Spleen (tissue), 11 donors: Measurements from ENCODE around the gene SENP1. TPM values are rescaled to one million over a fixed set of nuclear protein-coding genes. Genes with fewer than 3 reads are reported as not detected.

Experiments used
- DNase-seq: peaks from one replicate; pipeline ENCODE4 v3.0.0-alpha.2; 2020
- H3K27ac ChIP-seq, 8 donors: fragments of 200-600 bp; sonication (generic) in 7 of 8; 1 replicate in 4 of 8; 2 replicates in 4 of 8; pipeline versions ENCODE4 v1.5.0 to v1.8.0; 2016 to 2021; ENCODE audit warnings: inconsistent platforms in 4 of 8, mild to moderate bottlenecking in 4 of 8, moderate library complexity in 1 of 8
- H3K27me3 ChIP-seq, 7 donors: fragments of 200-600 bp; sonication (generic) in 6 of 7; replicated peaks in 1 of 7; 1 replicate in 4 of 7; 2 replicates in 3 of 7; pipeline versions ENCODE4 v1.5.0 to v1.8.0; 2016 to 2021; ENCODE audit warnings: inconsistent platforms in 3 of 7, mild to moderate bottlenecking in 1 of 7
- H3K36me3 ChIP-seq, 6 donors: fragments of 200-600 bp; sonication (generic) in 5 of 6; 1 replicate in 4 of 6; 2 replicates in 2 of 6; pipeline versions ENCODE4 v1.5.0 to v1.8.0; 2016 to 2021; ENCODE audit warnings: inconsistent platforms in 2 of 6
- H3K4me1 ChIP-seq, 6 donors: fragments of 200-600 bp; sonication (generic) in 5 of 6; 1 replicate in 3 of 6; 2 replicates in 3 of 6; pipeline versions ENCODE4 v1.5.0 to v1.8.0; 2016 to 2021; ENCODE audit warnings: inconsistent platforms in 3 of 6
- H3K4me3 ChIP-seq, 8 donors: fragments of 200-600 bp; sonication (generic) in 7 of 8; 1 replicate in 4 of 8; 2 replicates in 4 of 8; pipeline versions ENCODE4 v1.5.0 to v1.8.0; 2016 to 2021; ENCODE audit warnings: inconsistent platforms in 4 of 8, mild to moderate bottlenecking in 4 of 8, moderate library complexity in 2 of 8
- H3K9me3 ChIP-seq, 8 donors: fragments of 200-600 bp; sonication (generic) in 7 of 8; 1 replicate in 4 of 8; 2 replicates in 4 of 8; pipeline versions ENCODE4 v1.5.0 to v1.8.0; 2016 to 2021; ENCODE audit warnings: inconsistent platforms in 4 of 8
- CTCF ChIP-seq, 11 experiments: fragments of 200-600 bp in 7 of 11; fragments of 450-650 bp in 4 of 11; sonication (generic) in 4 of 11; IDR thresholded peaks in 8 of 11; conservative IDR thresholded peaks in 3 of 11; 1 replicate in 7 of 11; 2 replicates in 4 of 11; pipeline versions ENCODE4 v1.4.0 to v1.8.0; 2016 to 2021; ENCODE audit warnings: antibody characterized with exemption in 11 of 11, inconsistent platforms in 4 of 11, mild to moderate bottlenecking in 1 of 11
- POLR2A ChIP-seq, 3 donors: fragments of 450-650 bp; IDR thresholded peaks; one replicate each; pipeline ENCODE4 v1.5.1; 2017; ENCODE audit warnings: antibody characterized with exemption in 3 of 3, mild to moderate bottlenecking in 1 of 3
- POLR2AphosphoS5 ChIP-seq, 3 donors: sonication (generic); formaldehyde crosslinking; IDR thresholded peaks; one replicate each; pipeline ENCODE4 v1.5.1; 2017; ENCODE audit warnings: antibody characterized with exemption in 3 of 3
- WGBS, 5 donors: extraction: QIAGEN DNeasy Blood & Tissue Kit in 3 of 5; methylation state at CpG; one replicate each; pipeline versions ENCODE4 v1.1.5 to v1.1.7; 2013 to 2018; 5-methylcytosine and 5-hydroxymethylcytosine counted together
- intact Hi-C: fragments of 100-400 bp; cut with DNase I; formaldehyde crosslinking; loops from one replicate; pipeline ENCODE4 v1.15.0; 2023; ENCODE audit warnings: low total_unique reads
- polyA plus RNA-seq, 3 donors: library from polyadenylated mRNA; stranded (reverse); fragments of 200-250 nt; gene quantifications; one replicate each; pipeline ENCODE4 v1.2.1, GENCODE V29; 2013
- total RNA-seq, 7 donors: library from RNA; depleted of rRNA in 3 of 7; stranded (reverse); fragments of >200 nt in 3 of 7; fragmentation: NEBNext Ultra II Directional in 4 of 7; extraction: Animal tissue kit (Norgen Biotek cat#: 25700) in 4 of 7; gene quantifications; one replicate each; pipeline versions ENCODE4 v1.1.0 to v1.2.1, GENCODE V29; 2016 to 2021
- donor health status: healthy with polysubstance abuse.
- donor health status: DM: no; HTN: no; CAD: no; lungs with moderate emphysema.
- donor health status: DM: no; HTN: no; CAD: no.
- donor health status: Bipolar disorder and iron deficiency.
- donor health status: healthy.
- donor health status: DM: no; HTN: no; CAD: no.
- donor health status: DM: yes; HTN: yes; CAD: no.

Gene SENP1
- total and polyA plus RNA-seq, 10 donors = 3.7 to 37.4 (median 25.6) TPM

- intact Hi-C loops = loop anchor here (10.0 kb wide), 1 partner anchor 85 kb away; no protein-coding TSS in a partner anchor
- DNase-seq = no peak
- Histone ChIP-seq H3K36me3 (peaks cover 0 to 91% (median 48%) of the 10 kb centered on the region in 6 donors), H3K9me3 (no peaks in the 10 kb centered on the region), H3K27ac (no peak overlapping the region), H3K27me3 (no peaks in the 10 kb centered on the region), H3K4me1 (peaks cover 0 to 21% (median 0%) of the 10 kb centered on the region in 6 donors), H3K4me3 (no peak overlapping the region)
- TF ChIP-seq CTCF (IDR thresholded peaks at IDR 0.05 in 8 of 11, conservative IDR thresholded peaks at IDR 0.05 in 3 of 11) = no peak
- TF ChIP-seq POLR2AphosphoS5 (IDR thresholded peaks at IDR 0.05) = no peak
- TF ChIP-seq POLR2A (IDR thresholded peaks at IDR 0.05) = no peak
- WGBS, 5 donors = 96 to 97% (median 96%) methylated on average over 5 of the region's 5 CpGs
Measured at GRCh38 chr12:48080285-48080684, 25.6 kb downstream of the SENP1 start.

- Histone ChIP-seq H3K36me3 (peaks cover 0 to 92% (median 51%) of the 10 kb centered on the region in 6 donors), H3K9me3 (no peaks in the 10 kb centered on the region), H3K4me1 (peaks cover 0 to 7% (median 0%) of the 10 kb centered on the region in 6 donors), H3K27ac (peak overlapping the region in 2 of 8 donors; percentile 5 to 44), H3K4me3 (no peak overlapping the region), H3K27me3 (no peaks in the 10 kb centered on the region)
- WGBS, 5 donors = 85 to 98% (median 86%) methylated on average over 5 of the region's 5 CpGs
- no peak for DNase-seq
- intact Hi-C loops = no loop called here
- TF ChIP-seq POLR2A (IDR thresholded peaks at IDR 0.05) = no peak
- no peak for TF ChIP-seq CTCF (IDR thresholded peaks at IDR 0.05 in 8 of 11, conservative IDR thresholded peaks at IDR 0.05 in 3 of 11)
- TF ChIP-seq POLR2AphosphoS5 (IDR thresholded peaks at IDR 0.05) = peak in 1 of 3 donors; percentile 9
Measured at GRCh38 chr12:48078901-48079300, 27.0 kb downstream of the SENP1 start.

- H3K4me3 ChIP-seq = no peak overlapping the region
- peaks cover 0 to 92% (median 54%) of the 10 kb centered on the region in 6 donors for H3K36me3 ChIP-seq
- no peaks in the 10 kb centered on the region for H3K9me3 ChIP-seq
- DNase-seq = no peak
- TF ChIP-seq CTCF (IDR thresholded peaks at IDR 0.05 in 8 of 11, conservative IDR thresholded peaks at IDR 0.05 in 3 of 11) = no peak
- TF ChIP-seq POLR2AphosphoS5 (IDR thresholded peaks at IDR 0.05) = no peak
- no peak for TF ChIP-seq POLR2A (IDR thresholded peaks at IDR 0.05)
- no peaks in the 10 kb centered on the region for H3K27me3 ChIP-seq
- WGBS, 5 donors = 63 to 84% (median 78%) methylated on average over 2 of the region's 2 CpGs
- intact Hi-C loops = no loop called here
- H3K4me1 ChIP-seq = peaks cover 0 to 7% (median 0%) of the 10 kb centered on the region in 6 donors
- no peak overlapping the region for H3K27ac ChIP-seq
Measured at GRCh38 chr12:48077111-48077510, 28.8 kb downstream of the SENP1 start.

- TF ChIP-seq CTCF (IDR thresholded peaks at IDR 0.05 in 8 of 11, conservative IDR thresholded peaks at IDR 0.05 in 3 of 11) = no peak
- no peak for TF ChIP-seq POLR2A (IDR thresholded peaks at IDR 0.05)
- TF ChIP-seq POLR2AphosphoS5 (IDR thresholded peaks at IDR 0.05) = no peak
- Histone ChIP-seq H3K27me3 (no peaks in the 10 kb centered on the region), H3K27ac (no peak overlapping the region), H3K4me3 (no peak overlapping the region), H3K4me1 (peaks cover 0 to 7% (median 0%) of the 10 kb centered on the region in 6 donors), H3K9me3 (no peaks in the 10 kb centered on the region), H3K36me3 (peaks cover 0 to 92% (median 53%) of the 10 kb centered on the region in 6 donors)
- intact Hi-C loops = no loop called here
- WGBS, 5 donors = 49 to 78% (median 74%) methylated on average over 1 of the region's 1 CpG
- no peak for DNase-seq
Measured at GRCh38 chr12:48075832-48076231, 30.0 kb downstream of the SENP1 start.
